Stimulated activated CD8-positive, alpha-beta memory T cell treated with anti-CD3 and anti-CD28 coated beads, Interleukin-12 subunit alpha, Interleukin-12 subunit beta, amount 100 ng/mL, for 1 hour (primary cell): ENCODE measurements around the gene CFAP74.

Experiments used
- DNase-seq: peaks from one replicate; pipeline ENCODE4 v3.0.0-alpha.2; 2020; ENCODE audit warnings: low read depth

CFAP74 gene

DNA sequence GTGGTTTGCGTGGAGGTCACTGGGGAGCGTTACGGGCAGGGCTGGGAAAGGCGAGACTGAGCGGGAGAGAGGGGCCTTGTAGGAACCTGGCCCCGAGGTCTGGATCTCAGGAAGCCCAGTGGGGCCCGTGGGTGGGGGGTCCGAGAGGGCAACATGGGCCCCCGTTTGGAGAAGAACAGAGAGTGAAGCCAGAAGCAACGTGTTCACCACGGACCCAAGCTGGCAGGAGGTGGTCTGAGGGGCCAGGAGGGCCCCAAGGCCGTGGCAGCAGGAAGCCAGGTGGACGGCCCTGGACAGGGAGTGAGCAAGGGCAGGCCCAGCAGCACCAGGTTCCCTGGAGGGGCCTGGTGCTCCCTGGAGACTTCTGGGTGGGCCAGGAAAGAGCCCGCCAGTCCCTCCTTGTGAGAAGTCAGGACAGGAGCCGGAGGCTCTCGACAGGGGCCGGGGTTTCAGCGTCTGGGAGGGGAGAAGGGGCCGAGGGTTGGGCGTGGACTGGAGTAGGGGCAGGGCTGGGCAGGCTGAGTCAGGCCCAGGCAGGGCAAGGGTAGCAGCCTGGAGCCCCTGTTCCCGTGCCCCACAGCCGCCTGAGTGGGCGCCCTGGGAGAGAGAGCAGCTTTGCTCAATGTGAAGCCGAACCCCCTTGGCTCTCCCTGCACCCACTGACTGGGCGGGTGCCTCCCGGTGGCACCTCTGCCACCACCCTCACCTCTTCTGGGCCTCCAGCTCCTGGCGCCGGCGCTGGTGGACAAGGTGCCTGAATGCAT is 33.5 kb downstream of the CFAP74 start:
- no peak for DNase-seq

DNA sequence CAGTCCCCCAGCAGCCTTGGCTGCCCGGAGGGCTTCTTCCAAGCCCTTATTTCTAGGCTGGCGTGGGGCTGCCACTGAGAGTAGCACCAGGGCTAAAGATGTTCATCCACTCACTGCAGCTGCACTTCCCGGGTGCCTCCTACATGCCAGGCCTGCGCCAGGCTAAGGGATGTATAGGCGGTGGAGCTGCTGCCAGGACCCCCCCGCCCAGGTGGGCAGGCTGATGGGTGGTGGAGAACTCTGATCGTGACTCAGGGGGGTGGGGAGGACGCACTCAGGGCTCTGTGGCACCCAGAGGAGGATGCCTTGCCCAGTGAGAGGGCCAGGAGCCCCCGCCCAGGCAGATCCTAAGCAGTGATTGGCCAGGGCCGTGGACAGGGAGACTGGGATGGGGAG is 34.1 kb downstream of the CFAP74 start:
- DNase-seq, result no peak

DNA sequence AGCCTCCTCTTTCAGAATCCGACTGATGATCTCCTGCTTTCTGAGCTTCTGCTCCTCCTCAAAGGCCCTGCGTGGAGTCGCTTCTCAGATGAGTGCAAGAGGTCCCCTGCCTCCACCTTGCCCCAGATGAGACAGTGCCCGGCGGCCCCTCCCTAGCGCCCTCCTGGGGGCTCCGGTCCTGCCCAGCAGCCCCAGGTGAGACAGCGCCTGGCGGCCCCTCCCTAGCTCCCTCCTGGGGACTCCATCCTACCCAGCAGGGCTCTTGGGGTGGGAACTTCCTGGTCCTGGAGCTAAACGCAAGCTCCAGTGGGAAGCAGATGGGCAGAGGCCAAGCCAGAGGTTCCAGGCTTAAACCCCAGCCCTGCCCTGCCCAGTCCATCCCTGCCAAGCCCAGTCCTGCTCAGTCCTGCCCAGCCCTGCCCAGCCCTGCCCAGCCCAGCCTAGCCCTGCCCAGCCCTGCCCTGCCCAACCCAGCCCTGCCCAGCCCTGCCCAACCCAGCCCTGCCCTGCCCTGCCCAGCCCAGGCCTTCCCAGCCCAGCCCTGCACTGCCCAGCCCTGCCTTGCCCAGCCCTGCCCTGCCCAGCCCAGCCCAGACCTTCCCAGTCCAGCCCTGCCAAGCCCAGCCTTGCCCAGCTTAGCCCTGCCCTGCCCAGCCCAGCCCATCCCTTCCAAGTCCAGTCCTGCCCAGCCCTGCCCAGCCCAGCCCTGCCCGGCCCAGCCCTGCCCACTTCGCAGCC is 34.6 kb downstream of the CFAP74 start:
- DNase-seq, result no peak

DNA sequence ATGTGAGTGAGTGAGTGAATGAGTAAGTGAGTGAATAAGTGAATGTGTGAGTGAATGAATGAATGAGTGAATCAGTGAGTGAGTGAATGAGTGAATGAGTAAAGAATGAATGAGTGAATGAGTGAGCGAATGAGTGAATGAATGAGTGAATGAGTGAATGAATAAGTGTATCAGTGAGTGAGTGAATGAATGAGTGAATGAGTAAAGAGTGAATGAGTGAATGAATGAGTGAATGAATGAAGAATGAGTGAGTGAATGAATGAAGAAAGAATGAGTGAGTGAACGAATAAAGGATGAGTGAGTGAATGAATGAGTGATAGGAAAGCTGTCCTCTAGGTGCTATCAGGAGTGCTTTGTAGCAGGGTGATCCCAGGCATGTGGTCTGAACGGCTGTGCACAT is 35.7 kb downstream of the CFAP74 start:
- DNase-seq, result no peak

DNA sequence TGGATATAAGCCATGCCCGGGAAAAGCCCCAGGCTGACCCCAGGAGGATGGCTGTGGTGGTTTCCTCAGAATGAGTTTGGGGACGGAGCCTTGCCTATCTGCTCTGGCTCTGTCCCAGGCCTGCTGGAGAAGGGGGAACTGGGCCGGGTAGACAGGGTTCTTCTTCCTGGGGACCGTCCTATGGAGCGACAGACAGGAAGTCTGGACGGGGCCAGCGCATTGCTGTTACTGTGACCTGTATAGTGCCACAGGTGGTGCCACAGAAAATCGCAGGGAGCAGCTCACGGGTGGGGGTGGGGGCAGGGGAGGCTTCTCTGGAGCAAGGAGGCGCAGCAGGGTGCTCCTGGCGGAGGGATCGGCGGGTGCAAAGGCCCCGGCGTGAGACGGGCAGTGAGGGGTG is 36.4 kb downstream of the CFAP74 start:
- no peak for DNase-seq

DNA sequence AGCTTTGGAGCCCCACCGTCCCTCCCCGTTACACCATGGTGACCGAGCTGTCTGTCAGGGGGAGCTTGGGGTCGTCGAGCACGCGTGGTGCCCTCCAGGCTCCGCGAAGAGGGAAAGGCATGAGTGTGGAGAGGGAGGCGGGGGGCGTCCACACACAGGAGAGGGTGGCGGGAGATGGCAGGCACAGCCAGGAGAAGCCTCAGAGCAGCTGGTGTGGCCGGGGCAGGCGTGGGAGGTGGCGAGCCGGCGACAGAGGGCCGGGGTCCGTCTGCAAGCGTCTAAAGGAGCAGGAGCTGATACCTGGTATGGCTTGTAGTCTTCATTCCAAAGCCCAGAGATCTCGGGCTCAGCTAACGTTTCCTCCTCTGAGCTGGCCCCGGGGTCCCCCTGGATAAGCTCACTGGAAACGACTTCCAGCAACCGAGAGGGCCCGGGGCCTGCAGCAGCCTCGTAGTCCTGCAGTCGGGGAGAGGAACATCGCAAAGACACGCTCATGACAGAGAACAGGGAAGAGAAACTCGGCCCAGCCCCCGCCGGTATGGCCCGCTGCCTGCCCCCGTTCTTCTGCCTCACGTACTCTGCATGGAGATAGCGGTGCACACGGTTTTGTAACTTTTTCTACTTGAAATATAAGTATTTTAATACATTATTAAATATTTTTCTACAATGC is 37.4 kb downstream of the CFAP74 start:
- no peak for DNase-seq

DNA sequence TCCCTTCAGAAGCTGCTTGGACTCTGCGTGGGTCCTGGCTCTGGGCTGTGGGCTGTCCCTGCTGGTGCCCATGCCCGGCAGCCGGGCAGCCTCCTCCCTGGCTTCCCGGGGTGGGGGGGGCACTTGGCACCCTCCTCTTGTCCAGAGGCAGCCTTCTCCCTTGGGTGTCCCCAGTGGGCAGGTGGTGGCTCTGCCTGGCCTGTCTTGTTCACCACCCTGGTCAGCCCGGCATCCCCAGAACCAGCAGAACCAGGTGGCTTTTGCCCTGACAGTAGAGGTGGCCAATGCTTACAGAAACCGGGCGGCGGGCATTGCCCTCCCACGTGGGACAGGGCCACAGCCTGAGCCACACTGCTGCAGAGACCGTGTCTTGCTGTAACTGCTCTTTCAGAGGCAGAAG is 38.0 kb downstream of the CFAP74 start:
- DNase-seq, result no peak

DNA sequence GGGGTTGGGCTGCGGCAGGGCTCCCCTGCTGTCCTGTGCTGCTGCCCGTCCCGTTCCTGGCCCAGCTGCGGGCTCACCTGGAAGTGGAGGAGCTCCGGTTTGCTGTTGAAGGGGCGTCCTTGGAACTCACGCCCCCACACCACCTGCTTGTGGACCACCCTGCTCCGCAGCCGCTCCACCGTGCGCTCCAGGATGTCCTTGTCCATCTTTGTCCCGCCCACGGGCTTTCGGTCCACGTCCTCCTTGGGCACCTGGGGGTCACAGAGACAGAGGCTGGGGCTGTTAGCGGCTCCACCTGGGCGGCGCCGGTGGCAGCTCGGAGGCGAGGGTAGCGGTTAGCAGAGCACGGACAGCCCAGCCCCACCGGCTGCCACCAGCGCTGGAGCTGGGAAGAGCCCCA is 38.8 kb downstream of the CFAP74 start:
- DNase-seq, result no peak

DNA sequence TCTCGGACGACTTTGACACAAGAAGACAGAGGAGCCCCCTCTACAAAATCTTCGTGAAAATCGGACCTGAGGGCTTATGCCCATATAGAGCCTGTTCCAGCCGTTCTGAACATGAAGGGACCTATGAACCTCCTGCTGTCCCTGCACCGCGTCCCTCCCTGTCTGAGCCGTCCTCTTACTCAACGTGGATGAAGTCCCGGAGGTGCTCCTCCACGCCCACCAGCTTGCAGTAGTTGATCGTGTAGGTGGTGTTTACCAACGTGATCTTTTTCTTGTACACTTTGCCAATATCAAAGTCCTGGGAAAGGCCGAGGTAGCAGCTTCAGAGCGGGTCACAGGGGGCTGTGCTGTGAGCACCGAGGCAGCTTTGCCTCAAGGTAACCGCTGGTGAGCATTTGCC is 40.0 kb downstream of the CFAP74 start:
- DNase-seq, result no peak

DNA sequence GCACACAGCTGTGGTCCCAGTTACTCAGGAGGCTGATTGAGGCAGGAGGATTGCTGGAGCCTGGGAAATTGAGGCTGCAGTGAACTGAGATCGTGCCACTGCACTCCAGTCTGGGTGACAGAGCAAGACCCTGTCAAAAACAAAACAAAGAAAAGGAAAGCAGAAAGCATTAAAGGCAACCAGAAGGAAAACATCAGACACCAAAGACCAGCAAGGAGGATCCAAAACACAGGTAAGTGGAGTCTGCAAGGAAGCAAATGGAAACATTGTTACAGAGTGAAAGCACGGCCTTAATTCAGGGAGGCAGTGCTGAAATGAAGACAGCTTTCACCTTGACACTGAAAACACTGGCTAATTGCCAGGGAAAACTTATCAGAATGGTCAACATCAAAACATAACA is 40.8 kb downstream of the CFAP74 start:
- no peak for DNase-seq

DNA sequence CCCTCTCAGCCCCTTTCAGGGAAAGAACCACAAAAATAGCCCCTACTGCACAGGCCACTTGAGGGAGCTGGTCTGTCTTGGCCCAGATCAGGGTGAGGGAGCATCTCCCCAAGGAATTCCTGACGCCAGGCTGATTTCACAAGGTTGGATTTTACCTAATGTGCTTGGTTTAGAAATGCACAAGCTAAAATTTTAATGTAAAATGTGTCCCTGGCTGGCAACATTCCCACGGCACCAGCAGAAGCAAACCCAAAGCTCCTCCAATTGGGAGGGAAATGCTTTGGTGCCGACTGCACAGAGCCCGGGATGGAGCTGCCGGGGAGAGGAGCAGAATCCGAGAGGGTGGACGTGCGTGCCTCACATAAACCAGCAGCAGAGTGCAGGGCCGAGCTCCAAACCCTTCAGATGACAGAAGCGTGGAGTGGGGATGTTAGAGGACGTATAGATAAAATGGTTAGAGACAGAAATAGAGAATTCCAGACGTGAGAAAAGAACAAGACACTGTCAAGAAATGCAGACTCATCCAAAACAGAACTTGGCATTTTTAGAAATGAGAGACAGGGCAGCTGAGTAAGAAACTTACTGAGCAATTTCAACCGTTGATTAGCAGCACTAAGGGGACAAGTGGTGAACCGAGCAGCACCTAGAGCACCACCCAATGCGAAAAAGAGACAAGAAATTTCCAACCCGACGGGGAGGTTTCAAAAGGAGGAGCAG is 42.9 kb downstream of the CFAP74 start:
- no peak for DNase-seq

DNA sequence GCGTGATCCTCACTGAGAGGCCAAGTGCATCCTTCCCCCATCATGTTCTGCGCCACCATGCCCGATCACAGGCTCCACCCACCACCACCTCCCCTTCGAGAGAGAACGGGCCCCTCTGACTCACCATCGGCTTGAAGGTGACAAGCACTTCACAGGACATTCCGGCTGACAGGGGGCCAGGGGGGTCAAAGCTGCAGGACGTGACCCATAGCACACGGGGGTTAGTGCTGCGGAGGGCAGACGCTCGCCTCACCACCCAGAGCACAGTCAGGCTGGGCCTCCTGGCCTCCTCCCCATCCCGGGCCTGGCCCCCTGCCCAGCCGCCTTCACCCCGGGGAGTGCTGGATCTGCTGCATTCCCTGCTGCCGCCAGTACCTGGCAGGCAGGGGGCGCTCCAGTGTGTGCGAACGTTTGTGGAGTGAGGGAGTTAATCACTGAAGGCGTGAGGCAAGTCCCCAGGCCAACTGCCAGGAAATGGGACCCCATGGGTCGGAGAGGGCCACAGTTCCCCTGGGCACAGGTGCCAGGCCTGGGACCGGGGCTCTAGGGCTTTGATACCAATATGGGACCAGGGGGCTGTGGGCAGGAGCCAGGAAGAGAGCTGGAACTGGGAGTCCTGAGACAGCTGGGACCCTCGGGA is 43.6 kb downstream of the CFAP74 start:
- DNase-seq, result peak; percentile 21

DNA sequence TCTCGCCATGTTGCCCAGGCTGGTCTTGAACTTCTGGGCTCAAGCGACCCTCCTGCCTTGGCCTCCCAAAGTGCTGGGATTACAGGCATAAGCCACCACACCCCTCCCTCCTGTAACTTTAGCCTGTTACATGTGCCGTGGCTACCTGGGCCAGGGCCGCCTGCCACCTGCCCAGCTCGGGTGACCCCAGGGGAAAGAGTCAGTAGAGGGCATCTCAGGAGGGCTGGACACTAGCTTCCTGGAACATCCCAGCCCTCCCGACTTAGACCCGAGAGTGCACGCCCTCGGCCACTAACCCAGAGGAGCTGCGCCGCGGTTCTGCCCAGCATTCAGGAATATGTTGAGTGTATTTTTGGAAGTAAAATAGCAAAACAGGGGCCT is 44.1 kb downstream of the CFAP74 start:
- no peak for DNase-seq

DNA sequence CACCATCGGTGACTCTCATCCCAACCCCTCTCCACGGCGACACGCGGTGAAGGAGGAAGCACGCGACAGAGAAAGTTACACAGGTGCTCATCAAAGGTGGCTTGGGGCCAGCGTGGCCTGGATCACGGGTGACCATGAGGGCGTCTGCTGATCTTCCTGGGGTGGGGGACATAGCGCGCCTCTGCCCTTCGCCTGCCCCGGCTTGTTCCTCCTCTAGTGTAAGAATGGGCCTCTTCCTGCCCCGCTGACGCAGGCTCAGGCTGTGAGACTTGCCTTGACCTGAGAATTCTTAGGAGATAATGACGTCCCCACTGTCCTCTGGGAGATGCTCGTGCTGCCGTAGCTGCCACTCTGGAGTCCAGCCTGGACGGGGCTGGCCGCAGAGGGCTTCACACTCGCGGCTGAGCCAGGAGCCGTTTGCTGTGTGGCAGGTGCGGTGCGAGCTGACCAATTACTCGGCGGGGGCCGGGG is 45.5 kb downstream of the CFAP74 start:
- DNase-seq, result no peak

DNA sequence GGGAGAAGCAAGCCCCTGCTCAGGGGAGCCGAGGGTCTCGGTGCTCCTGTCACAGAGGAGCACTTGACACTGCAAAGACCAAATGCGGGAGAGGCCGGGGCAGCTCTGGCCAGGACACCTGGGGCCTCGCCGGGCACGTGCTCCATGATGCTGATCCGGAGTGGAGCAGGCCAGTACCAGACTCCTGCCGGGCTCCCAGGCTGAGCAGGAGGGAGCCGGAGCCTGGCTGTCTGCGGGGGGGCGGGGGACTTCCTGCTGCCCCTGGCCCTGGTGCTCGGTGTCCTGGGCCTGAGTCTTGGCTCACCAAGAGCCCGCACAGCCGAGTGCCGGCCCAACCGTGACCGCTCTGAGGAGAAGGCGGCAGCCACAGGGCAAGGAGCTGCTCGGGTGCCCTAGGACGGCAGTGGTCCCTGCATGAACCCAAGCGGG is 46.0 kb downstream of the CFAP74 start:
- DNase-seq, result no peak

DNA sequence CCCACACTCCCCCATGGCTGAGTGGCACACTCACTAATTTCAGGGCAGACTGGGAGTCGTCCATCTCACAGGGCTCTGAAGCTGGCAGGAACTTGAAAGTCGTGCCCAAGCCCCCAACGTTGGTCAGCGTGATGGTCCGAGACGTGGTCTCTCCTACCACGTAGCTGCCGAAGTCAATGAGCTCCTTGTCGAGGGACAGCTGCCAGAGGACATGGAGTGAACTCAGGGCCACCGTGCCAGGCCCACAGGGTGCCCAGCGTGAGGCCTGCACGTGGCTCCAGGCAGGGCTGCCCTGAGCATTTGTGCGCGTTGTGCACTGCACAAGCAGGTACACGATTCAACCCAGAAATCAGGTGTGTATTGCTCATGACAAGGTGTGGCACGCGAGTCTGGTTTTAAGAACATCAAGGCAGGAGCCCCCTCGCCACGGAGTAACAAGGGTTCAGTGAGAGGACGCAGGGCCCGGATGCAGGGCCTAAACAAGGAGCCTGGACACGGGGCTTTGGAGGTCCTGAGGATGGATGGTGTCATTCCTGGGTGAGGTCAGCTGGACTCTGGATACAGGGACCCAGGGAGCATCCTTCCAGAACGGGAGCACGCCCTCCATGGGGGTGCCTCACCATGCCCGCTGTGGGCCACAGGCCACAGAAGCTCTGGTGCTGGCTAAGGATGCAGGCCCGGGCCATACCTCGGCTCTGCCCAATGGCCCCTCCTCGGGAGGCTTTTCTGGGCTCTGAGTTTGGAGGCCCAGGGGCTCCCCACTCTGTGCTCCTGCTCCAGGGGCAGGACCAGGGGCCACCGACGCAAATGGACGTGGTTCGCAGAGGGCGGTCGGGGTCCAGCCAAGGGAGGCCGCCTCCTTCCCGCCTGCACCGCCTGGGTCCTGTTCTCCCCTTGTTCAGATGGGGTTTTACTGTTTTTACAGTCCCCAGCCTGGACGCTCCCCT is 46.7 kb downstream of the CFAP74 start:
- DNase-seq, result no peak

DNA sequence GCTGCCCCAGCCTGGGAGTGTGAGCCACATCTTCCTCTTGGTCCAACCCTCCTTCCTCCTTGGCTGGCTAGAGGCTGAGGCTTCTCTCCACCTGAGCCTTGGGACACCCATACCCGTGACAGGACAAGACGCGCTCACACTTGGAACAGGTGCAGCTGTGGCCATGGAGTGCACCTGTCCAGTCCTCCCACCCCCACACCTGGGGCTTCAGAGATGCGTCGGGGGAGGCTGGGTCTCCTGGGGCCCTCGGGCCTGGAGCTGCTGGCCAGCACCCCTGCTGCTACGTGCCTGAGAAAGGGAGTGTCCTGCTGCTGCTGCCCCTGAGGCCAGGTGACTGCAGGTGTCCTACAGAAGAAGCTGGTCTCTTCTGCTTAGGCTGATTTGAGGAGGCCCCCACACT is 47.5 kb downstream of the CFAP74 start:
- DNase-seq, result no peak

DNA sequence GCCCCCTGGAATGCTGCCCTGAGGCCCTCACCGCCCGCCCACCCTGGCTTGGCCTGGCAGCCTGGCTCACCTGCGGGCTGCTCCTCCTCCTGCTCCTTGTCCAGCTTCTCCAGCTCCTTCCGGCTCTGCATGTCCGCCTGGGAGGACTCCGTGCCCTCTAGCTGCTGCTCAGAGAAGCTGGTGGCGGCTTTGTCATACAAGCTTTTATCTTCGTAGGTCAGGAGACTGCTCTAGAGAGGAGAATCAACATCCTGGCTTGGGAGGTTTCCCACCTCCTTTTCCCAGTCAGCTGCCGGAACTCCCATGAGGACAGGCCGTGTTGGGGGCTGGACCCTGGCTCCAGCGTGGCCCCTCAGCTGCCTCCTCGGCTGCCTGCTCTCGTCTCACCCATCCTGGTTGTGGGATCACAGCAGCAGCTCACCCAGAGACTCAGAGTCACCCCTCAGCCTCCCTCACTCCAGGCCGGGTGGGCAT is 47.9 kb downstream of the CFAP74 start:
- no peak for DNase-seq

DNA sequence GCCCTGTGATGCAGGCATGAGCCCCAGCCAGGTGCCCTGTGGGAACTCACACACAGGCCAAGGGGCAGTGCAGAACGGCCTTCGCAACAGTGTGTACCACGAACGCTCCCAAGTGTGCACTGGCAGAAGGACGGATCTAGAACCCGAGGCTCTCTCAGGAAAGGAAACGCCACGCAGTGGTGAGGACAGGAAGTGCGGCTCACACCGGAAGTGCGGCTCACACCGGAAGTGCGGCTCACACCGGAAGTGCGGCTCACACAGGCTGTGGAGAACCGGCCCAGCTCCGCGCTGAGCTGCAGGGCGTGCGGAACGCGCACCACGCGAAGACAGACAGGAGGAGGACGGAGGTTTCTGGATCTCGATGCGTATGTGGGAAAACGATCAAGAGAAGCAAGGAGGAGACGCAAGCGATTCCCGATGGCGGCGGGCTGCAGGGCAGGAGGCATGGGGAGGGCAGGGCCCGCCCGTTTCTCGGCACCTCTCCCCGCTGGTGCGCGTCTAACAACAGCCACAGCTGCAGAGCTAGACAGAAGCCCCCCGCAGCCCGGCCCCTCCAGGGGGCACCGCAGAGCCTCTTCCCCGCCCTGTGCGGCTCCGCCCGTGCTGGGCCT is 48.6 kb downstream of the CFAP74 start:
- no peak for DNase-seq

DNA sequence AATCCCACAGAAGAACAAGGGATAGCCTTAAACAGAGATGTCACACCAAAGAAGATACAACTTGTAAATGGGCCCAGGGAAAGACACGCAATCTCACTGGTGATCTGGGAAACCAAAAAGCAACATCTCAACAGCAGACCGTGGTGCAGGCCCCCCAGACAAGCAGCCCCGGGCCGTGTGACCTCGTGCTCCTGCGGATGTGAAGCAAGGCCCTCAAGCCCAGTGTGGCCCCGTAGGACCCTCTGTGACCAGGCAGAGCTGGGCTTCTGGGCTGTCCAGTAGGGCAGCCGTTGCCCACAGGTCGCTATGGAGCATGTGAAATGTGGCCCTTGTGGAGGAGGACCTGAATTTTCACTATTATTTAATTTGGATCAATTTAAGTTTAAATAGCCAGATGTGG is 49.6 kb downstream of the CFAP74 start:
- DNase-seq, result no peak
